DMS 273 treated with DMSO at 0.1 percent for 48 hours (cell line): ENCODE data around the gene ORMDL1.

Experiments used
- DNase-seq: peaks from one replicate; lab custom pipeline; 2025; lab: John Stamatoyannopoulos, UW

The ORMDL1 gene, protein sequence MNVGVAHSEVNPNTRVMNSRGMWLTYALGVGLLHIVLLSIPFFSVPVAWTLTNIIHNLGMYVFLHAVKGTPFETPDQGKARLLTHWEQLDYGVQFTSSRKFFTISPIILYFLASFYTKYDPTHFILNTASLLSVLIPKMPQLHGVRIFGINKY

DNA sequence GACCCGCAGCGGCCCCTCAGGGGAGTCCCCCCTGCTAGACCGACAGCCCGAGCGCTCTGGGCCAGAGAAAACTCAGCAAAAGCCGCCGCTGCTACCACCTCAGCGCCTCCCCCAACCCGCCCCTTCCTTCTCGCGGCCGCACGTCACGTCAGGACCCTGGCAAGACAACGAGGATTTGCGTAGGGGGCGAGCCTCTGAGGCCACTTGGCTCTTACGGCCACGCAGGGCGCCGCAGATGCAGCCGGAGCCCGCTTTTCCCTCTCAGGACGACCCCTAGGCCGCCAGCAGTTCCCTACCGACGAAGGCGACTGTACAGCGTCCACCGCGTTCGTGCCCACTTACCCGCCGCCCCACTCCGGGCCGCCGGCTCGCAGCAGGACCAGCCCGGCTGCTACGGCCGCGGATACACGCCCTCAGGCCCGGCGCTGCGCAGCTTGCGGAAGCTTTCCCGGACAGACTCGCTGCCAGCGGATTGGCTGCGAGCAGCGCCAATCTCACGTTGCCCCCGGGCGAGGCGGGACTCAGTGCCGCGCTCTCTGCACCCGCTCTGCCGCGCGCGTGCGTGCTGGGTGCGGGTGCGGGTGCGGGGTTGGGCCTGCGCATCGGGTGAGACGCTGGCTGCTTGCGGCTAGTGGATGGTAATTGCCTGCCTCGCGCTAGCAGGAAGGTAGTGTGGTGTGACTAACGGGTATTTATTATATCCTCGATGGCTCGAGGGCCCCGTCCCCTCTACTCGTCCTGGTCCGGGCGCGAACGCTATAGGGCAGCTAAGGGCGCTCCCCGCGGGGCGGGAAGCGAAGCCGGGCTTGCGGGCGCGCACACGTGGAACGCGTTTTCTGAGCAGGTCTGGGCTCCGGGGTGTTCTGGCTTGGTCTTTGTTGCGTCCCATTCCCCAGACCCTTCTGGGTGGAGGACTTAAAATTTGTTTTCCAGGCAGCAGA lies at the start of gene ORMDL1, which contains the start of gene PMS1:
Gene ORMDL1, minus strand, starts transcription at position 413 of the 941 bp plus-strand sequence. CDS start 1,744 bp downstream, outside the sequence.
Gene PMS1, plus strand, starts transcription at position 524 of the 941 bp plus-strand sequence. CDS start 7,360 bp downstream, outside the sequence.
- peak; percentile 81 for DNase-seq

DNA sequence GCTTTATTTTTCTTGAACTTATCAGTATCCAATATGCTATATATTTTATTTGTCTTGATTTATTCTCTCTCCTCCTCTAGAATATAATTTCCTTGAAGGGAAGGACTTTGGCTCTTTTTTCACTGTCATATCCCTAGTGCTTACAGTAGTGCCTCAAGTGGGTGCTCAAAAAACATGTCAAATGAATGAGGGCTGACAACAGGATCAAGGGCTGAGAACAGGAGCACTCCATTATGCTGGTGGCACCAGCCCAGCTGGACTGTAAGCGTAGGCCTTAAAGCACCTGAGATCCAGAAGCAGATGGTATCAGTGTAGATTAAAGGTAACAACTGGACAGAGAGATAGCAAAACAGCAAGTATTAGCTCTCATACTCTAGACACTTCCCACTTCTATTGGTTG lies 46.4 kb upstream of the ORMDL1 start:
- no peak for DNase-seq

DNA sequence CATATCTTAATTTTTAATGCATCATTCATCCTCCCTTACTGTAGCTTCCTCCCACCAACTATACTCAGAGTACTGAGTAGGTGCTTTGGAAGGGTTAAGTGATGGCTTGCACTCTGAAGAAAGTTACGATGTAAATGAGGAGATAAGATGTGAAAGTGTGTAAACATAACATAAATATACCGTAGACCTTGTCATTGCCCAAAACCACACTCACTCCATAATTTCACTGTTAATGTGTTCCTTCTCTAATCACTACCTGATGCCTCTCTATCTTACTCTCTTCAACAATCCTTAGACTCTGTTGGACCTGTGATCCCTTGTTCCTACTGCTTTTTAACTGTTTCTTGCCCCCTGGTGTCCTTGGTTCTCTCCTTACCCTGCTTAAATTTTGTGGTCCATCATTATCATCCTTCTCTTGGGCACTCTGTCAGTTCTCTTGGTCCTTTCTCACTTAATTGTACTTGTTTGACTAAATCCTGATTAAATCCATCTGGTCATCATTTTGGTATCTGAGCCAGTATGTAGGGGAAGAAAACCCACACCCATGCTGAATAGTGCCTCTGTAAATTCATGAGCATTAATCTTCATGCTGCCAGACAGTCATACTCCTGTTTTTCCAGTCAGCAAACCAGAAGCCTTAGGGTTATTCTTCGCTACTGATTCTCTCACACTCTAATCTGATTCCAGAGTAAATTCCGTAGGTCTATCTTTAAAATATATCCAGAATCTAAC lies 45.1 kb upstream of the ORMDL1 start:
- DNase-seq: no peak

DNA sequence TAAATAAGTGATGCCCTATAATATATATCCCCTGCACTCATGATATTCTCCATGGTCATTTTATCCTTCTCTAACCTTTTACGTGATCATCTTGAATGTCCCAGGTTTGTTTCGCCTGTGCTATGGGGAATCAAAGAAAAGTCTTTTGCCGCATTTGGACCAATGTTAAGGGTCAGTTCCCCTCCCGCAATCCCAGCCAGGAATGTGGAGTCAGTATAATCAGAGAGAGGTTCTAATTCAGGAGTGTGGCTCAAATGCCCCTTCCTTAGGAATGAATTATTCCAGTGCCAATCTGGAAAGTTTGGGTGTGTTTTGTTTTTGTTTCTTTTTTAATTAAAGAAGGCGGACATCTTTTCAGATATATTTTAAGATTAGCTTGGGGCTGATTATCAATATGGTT lies 41.9 kb upstream of the ORMDL1 start:
- no peak for DNase-seq

DNA sequence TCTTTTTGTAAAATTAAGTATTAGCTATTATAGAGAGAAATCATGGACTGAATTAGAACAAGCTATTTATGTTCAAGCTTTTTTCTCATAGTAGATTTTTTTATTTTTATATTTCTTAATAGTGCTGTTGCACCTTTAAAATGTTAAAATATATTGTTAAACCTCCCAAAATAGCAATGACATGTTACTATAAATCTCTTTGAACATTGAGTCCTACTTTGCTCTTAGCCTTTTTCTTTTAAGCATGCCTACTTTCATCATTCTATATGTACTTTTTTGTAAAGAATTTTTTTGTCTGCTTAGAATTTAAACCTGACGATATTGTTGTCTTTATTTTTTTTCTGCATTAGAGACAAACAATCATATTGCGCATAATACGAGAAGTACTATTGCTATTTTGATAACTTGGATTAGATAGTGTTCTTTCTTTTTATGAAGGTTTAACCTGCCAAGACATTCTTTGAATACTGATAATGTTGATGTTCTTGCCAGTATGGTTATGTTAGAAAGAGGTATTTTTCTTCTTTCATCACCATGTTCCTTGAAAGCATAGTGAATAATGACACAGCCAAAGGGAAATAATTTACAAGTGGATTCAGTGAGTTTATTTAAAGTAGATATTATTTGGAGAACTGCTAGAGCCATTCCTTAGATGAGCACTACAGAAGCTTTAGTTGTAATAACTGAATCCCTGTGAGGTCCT lies 40.7 kb upstream of the ORMDL1 start:
- DNase-seq: no peak

DNA sequence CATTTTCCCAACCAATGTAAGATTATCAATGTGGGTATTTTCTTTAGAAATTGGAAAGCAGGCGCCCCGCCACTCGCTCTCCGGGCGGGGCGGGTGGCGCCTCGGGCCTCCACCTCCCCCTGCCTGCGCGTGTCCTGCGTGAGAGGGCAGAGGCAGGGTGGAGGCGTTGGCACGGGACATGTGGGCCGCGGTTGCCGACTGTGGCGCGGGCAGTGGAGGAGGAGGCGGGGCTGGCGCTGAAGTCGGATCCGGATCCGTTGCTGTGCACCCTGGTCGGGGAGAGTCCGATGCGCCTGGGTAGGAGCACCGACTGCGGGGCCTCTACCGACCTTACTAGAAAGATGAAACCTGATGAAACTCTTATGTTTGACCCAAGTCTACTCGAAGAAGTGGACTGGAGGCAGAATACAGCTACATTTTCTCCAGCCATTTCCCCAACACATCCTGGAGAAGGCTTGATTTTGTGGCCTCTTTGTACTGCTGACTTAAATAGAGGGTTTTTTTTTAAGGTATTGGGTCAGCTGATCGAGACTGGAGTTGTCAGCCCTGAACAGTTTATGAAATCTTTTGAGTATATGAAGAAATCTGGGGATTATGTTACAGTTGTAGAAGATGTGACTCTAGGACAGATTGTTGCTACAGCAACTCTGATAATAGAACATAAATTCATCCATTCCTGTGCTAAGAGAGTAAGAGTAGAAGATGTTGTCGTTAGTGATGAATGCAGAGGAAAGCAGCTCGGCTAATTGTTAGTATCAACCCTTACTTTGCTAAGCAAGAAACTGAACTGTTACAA lies 38.0 kb upstream of the ORMDL1 start:
- no peak for DNase-seq

DNA sequence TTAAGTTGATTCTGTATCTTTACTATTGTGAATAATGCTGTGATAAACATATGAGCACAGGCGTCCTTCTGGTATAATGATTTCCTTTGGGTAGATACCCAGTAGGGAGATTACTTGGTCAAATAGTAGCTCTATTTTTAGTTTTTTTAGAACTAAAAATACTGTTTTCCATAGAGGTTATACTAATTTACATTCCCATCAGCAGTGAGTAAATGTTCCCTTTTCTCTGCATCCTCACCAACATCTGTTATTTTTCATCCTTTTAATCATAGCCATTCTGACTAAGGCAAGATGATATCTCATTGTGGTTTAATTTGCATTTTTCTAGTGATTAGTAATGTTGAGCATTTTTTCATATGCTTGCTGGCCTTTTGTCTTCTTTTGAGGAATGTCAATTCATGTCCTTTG lies 35.2 kb upstream of the ORMDL1 start:
- DNase-seq: no peak

DNA sequence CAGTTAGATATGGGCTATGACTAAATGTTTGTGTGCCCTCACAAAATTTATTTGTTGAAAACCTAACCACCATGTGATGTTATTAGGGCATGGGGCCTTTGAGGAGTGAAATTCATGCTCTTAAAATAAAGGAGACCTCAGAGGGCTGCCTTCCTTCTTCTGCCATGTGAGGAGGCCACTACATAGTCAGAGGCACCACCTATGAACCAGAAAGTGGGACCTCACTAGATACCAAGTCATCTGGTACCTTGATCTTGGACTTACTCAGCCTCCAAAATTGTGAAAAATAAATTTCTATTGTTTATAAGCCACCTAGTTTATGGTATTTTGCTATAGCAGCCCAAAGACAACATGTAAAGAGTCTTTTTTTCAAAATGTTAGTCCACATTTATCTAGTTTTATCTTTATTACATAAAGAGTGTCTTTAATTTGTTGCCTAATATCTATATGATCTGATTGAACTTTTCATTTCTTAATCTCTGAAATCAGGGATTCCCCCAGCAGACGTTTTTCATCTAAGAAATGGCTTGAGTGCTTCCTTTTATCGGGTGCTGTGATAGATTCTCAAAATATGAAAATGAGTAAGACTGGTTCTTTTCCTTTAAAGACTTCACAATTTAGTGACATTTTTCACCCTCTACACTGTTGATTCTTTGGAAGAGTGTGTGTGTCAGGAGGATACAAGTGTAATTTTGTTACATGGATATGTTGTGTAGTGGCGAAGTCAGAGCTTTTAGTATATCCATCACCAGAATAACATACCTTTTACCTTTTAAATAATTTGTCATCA lies 34.3 kb upstream of the ORMDL1 start:
- no peak for DNase-seq

DNA sequence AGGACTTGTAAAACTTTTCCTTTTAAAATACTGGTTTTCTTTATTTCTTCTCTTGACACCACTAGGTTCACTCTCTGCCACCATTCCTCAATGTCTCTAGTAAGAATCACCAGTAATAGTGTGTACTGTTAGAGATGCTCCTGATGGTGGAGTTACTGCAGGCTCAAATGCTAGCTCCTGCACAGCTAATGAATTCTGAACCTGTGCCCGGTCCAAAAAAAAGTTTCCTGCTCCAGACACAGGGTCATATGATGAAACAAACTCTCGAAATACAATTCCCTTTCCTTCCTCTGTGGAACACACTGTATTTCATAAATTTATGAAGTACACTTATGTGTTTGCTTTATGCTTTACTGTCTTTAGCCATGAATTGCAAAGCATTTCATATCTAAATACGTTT lies 19.3 kb upstream of the ORMDL1 start:
- DNase-seq: no peak

DNA sequence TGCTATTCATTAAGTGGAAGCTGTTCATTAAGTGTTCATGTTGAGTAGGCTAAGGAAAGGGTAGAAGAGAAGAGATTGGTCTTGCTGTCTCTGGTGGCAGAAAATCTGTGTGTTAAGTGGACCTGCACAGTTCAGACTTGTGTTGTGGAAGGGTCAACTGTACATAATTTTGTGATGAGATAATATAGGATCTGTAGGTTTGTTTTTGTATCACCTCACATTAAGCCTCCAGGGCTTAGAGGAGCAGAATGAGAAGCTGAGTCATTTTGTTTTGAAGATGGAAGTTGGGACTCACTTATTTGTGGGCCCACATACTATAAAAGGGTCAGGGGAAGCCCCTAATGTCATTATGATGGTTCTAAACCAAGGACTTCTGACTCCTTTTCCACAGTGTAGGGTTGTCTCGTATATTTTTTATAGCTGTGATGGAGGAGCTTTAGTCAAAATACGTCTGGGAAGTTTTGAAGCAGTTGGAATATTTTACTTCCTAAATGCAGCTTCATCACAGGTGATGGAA lies 18.3 kb upstream of the ORMDL1 start:
- DNase-seq: no peak

DNA sequence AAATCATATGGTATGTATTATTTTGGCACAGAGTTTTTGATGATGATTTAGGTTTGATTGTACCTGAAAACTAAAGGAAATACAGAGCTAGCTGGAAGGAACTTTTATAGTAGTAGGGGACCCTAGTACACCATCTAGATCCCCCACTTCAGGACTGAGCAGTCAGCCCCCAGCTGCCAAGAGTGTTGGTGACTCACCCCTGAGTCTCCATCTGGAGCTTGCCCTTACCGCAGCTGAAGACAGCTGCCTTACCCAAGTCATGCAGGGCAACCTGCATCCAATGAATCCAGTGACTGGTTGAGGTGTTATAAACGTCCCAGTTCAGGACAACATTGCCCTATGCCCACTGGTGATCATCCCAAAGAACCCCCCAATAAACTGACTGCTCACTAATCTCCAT lies 15.4 kb upstream of the ORMDL1 start:
- peak; percentile 8 for DNase-seq

DNA sequence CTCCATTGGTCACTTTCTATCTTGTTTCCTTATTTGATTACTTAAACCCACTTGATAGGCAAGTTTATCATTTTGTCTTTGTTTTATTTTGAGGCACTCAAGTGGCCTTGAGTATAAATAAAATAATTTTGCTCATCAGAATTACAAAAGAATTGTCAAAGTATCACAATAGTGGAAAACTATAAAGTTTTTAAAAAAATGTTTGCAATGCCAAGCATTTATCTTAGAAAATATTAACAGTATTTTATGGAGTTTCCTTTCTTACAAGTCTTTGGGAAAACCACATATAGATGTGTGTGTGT lies 14.8 kb upstream of the ORMDL1 start:
- no peak for DNase-seq

DNA sequence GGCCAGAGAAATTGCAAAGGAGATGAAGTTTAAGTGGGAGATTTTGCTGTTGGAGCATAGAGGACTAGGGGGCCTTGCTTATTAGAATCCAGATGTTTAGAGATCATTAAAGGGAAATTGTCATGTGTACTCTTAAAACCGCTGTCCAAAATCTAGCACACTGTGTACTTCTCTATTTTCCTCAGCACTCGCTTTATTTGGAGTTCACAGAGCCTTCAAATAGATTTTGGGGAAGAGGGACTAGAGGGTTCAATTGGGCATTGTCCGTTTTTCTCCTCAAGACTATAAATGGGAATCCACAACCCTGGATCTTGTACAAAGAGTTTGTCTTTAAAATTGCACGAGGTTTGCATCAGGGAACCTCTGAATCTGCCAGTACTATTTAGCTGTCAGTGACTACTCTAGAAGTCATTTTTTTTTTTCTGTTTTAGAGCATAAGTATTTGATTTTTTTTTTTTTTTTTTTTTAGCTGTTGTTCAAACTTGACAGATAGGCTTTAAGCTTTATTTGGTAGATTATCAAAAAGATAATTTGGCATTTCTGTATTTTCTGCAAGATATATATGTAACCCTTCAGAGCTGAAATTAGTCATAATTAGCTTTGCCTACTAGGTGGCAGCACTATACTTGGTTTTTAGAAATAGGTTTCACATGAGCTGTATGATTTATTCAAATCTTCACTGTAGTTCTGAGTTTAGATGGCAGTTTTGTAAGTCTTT lies 14.3 kb upstream of the ORMDL1 start:
- DNase-seq: no peak

DNA sequence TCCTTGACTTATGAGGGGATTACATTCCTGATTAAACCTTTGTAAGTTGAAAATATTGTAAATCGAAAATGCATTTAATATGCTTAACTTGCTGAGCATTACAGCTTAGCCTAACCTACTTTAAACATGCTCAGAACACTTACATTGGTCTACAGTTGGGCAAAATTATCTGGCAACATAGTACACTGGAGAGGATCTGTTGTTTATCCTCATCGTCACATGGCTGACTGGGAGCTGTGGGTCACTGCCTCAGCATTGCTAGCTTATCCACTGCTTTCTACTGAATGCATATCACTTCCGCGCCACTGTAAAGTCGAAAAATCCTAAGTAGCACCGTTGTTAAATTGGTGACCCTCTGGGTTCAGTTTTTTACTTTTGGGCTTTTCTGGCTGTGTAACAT lies 13.8 kb upstream of the ORMDL1 start:
- DNase-seq: no peak

DNA sequence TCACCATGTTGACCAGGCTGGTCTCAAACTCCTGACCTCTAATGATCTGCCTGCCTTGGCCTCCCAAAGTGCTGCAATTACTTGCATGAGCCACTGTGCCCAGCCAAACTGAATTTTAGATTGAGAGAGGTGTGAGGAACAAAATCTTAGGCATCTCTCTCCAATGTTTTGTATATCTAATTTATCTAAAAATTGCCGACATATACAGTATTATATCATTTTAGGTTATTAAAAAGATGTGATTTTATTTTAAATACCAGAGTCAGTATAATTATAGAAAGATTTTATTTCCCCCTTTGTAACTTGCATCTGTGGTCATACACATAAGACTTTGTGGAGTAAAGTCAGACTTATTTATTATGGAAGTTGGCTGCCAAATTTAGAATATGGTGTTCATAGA lies 10.2 kb upstream of the ORMDL1 start:
- no peak for DNase-seq

DNA sequence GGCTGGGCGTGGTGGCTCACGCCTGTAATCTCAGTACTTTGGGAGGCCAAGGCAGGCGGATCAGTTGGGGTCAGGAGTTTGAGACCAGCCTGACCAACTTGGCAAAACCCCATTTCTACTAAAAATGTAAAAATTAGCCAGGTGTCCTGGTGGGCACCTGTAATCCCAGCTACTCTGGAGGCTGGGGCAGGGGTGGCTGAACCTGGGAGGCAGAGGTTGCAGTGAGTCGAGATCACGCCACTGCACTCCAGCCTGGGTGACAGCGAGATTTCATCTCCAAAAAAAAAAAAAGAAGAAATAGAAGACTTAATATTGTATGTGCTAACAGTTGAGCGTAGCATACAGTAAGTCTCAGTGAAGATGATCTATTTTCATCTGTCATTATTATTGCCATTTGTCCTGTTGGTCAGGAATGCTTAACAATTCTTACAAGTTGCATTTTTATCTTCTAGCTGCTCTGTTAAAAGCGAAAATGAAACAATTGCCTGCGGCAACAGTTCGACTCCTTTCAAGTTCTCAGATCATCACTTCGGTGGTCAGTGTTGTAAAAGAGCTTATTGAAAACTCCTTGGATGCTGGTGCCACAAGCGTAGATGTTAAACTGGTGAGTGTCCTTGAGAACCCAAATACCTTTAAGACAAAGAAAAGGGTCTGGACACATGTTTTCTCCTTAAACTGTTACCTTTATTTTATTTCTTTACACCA lies 7.4 kb upstream of the ORMDL1 start:
- no peak for DNase-seq

DNA sequence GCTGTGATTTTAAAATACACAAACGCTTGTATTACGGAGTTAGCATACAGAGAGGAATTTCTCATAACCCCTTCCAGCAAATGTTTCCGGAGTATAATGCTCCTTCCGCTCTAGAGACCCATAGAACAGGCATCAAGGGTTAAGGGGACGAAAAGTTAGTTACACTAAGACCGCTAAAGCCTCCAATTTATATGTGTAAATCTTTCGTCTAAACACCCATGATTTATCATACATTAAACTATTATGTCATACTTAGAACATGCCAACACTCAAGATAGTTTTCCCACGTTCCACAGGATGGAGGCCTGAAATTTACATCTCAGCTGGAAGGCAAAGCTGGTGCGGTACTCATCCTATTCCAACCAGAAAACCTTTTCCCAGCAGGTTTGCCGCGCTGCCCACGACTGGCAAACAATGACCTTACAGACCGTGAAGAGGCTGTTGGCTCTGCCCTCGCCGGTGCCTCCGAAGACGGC lies 650 bp downstream of the ORMDL1 start:
- DNase-seq: no peak

DNA sequence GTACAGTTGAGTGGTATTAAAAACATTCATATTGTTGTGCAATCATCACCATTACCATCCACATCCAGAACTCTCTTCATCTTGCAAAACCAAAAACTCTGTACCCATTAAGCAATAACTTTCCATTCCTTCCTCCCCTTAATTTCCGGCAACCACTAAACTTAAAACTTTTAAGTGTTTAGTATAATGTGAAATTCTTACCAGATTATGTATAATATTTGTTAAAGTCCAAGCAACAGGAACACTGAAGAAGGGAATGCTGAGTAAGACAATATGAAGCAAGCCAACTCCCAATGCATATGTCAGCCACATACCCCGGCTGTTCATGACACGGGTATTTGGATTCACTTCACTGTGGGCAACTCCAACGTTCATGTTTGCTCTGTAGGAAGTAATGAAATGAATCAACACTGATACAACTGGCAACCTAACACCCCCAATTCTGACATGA lies 1.9 kb downstream of the ORMDL1 start:
- DNase-seq: no peak

DNA sequence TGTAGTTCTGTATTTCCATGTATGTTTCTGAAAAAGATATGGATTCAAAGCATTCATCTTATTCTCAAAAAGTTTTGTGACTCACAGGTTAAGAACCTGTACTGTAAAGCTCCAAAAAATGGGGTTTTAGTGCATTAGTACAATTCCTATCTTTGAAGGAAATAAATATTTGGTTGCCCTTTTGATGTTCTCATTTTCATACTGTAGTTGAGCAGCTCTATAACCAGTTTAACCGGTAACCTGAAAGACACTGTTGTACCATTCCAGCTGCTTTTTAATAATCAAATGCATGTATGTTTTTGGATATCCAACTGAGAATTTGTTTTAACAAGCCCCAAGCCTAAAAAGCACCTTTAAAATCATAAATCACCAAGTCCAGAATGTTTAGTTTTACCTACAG lies 11.9 kb downstream of the ORMDL1 start:
- no peak for DNase-seq
